ENCODE data around the gene LIM2.
"Not testable (repeated sequence)": the region's sequence is repeated elsewhere in the genome, so short reads cannot be mapped to it uniquely, and the experiment has no call there.

LIM2 gene, protein sequence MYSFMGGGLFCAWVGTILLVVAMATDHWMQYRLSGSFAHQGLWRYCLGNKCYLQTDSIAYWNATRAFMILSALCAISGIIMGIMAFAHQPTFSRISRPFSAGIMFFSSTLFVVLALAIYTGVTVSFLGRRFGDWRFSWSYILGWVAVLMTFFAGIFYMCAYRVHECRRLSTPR

DNA sequence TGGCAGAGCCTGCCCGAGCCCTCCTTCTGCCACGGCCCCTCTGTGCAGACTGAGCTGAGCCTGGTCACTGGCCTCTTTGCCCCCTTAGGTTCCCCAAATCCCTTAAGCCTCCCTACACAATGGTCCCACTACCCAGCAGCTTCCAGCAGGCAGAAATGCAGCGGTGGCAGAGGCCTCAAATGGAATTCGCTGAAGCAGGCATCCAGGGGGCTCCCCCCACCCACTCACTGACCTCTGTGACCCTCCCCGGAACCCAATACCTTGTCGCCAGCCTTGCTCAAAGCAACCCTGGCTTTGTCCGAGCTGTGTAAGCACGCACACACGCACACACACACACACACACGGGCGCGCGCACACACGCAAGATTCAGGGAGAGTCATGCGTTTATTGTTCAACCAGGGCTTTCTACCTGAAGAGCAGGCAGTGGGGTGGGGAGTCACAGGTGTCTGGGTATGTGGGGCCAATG, at the start of gene LIM2:
TSS of gene LIM2 (minus strand) at position 51 of the 466 bp plus-strand sequence. CDS start 531 bp downstream, outside the sequence.
- DNase-seq: no peak

DNA sequence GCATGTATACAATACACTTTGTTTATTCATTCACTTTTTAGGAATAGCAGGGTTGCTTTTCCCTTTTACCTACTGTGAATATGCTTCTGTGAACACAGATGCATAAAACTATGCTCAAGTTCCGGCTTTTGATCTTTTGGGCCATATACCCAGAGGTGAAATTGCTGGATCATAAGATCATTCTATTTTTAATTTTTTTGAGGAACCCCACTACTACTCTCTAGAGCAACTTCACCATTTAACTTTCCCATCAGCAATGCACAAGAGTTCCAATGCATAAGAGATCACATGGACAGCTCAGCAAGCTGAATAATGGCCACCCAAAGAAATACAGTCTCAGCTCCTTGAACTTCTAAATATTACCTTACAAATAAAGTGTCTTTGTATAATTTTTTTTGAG, 46.7 kb upstream of the LIM2 start:
- no peak for DNase-seq

DNA sequence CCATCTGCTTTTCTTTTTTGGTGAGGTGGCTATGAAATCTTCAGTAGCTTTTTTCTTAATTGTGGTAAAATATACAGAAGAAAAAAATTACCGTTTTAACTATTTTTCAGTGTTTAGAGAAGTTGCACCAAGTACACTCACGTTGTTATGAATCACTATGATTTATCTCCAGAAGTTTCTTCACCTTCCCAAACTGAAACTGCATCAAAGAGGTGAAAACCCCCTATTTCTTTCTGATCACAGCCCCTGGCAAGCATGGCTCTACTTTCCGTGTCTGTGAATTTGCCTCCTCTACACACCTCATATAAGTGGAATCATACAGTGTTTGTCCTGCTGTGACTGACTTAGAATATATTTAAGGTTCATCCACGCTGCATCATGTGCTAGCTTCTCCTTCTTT, 45.3 kb upstream of the LIM2 start:
- no peak for DNase-seq

DNA sequence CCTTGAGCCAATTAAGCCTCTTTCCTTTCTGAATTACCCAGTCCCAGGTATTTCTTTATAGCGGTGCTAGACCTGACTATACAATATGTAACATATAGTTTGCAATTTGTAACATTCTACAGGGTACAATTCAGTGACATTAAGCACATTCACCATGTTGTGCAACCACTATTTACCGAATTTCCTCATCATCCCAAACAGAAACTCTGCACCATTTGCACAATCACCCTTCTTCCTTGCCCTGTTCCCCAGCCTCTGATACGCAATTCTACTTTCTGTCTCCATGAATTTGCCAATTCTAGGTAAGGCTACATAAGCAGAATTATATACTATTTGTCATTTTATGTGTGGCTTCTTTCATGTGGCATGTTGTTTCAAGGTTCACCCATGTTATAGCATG, 43.4 kb upstream of the LIM2 start:
- DNase-seq: no peak

DNA sequence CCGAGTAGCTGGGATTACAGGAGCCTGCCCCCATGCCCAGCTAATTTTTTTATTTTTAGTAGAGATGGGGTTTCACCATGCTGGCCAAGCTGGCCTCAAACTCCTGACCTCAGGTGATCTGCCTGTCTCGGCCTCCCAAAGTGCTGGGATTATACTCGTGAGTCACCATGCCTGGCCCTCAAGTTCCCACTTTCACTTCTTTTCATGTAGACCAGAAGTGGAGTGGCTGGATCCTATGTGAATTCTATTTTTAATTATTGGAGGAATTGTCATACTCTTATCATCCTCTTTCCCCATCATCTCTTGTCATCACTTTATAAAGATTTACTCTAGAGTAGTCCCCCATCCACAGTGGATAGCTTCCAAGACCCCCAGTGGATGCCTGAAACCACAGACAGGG, 42.4 kb upstream of the LIM2 start:
- no peak for DNase-seq

DNA sequence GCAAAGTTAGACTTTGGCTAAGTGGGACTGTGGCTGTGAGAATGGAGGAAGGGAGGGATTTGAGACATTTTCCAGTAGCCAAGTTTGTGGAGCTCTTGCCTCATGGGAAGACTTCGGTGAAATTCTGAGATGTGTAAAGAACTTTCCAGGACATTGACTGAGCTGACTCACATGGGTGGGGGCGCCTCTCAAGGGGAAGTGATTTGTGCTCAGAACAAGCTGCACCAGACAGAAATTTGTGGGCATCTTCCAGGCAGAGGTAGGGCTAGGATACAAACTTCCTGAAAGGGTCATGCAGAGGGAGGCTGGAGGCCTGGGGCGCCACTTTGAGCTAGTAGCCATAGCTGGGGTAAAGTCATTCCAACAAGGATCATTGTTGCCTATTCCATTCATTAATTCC, 39.4 kb upstream of the LIM2 start:
- no peak for DNase-seq

DNA sequence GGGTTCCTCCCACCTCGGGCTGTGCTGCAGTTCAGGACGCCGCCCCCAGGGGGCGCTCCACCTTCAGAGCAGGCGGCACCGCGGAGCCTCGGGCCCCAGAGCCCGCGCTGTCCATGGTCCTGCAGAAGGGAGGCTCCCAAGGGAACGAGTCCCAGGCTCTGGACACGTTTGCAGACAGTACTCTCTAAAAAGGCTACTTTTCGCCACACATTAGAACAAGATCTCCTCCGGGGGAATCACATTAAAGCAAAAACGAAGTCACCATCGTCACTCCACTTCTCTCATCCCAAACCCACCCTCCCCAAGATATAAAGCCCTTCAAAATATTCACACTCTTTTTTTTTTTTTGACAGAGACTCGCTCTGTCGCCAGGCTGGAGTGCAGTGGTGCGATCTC, 34.3 kb upstream of the LIM2 start:
- no peak for DNase-seq

DNA sequence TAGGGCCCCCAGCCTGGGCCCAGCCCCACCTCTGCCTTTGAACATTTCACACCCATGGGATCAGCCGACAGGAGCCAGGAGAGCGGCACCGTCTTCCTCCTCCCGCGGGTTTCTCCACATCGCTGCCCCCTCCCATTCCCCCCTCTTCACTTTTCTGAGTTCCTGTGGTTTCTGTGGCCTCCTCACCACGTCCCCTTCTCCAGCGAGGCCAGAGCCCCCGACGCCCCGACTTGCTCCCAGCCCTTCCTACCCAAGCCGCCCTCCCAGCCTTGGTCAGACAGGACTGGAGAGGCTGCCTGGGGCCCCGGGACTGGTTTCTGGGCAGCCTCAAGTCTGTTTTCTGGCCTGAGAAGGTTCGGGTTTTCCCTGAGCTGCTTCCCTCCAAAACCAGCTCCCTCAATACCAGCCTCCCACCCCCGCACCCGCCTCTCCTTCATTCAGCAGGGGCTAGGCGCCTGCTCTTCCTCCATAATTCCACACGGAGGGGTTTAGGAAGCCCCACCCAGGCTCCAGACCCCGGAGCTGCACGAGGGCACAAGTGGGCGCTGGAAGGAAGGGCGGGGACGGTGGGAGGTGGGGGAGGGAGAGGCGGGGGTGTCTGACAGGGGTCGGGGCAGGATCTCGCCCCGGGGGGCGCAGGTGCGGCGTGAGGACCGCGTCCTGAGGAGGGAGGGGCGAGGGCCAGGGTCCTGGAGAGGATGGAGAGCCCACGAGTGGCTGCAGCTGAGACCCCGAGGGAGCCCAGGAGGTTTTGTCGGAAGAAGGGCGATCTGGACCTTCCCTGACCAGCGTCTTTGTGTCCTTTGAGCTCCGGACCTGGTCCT, 33.7 kb upstream of the LIM2 start:
- DNase-seq: no peak

DNA sequence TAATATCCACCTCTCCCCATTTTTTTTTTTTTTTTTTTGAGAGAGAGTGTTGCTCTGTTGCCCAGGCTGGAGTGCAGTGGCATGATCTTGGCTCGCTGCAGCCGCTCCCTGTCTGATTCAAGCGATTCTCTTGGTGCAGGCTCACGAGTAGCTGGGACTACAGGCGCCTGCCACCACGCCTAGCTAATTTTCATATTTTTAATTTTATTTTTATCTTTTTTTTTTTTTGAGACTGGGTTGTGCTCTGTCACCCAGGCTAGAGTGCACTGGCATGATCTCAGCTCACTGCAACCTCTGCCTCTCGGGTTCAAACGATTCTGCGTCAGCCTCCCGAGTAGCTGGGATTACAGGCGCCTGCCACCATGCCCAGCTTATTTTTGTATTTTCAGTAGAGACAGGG, 32.7 kb upstream of the LIM2 start:
- not testable (repeated sequence) for DNase-seq

DNA sequence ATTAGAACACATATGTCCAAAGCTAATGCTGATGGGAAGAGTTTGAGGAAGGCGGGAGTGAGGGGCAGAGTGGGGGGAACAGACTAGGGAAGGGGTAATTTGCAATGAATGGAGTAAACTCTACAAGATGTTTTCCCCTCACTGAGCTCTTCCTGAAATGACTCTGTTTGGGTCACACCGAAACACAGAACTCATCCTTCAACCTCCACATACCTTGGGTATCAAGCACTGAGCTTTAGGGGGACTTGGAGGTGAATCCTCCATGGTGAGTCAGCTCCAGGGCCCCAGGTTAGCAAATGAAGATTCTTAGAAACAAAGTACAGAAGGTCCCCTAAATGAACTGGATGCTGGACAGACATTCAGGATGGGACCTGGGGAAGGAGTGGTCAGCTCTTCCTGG, 30.9 kb upstream of the LIM2 start:
- DNase-seq: no peak

DNA sequence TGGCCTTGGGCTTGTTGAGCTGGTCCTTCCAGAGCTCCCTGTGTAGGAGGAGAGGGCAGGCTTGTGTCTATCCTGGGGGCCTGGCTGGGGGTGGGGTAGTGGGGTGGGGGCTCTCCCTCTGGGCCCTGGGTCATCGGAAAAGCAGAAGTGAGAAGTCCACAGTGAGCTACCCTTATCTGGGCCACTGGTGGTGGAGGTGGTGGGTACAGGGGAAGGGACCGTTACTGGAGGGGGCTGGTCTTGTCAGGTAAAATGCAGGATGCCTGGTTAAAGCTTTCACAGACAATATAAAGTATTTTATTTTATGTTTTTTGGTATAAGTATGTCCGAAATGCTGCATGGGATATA, 30.0 kb upstream of the LIM2 start:
- DNase-seq: no peak

DNA sequence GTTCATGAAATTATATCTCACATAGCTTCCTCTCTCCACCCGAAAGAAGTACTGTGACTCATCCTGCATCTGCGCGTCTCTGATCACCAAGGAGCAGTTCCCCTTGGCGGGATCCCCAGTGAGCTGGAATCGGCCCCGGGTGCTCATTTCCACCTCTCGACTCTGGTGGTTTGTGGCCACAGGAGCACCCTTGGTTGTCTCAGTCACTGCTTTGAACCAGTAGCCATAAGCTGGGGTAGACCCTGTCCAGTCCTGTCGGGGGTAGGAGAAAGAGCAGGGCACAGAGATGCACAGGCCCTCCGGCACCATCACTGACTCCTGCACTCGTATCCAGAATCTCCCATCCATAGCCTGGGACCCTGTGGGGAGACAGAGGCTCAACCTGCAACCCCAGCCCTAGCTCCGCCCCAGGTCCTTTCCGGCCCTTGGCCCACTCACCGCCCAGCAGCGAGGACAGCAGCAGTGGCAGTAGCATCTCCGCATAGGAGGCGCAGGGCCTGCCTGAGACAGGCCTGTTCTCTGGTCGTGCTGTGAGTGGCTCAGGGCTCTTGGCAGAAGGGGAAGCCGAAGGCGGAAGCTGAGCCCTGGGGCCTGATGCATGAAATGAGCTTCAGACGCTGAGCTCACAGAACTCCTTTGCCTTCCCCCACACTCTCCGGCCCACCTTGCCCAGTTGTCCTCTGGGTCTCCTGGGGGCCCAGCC, 29.5 kb upstream of the LIM2 start, which contains the start of gene SIGLEC10:
TSS of gene SIGLEC10 (minus strand) at position 536 of the 703 bp plus-strand sequence. CDS start at position 475, 61 bp downstream.
- no peak for DNase-seq

DNA sequence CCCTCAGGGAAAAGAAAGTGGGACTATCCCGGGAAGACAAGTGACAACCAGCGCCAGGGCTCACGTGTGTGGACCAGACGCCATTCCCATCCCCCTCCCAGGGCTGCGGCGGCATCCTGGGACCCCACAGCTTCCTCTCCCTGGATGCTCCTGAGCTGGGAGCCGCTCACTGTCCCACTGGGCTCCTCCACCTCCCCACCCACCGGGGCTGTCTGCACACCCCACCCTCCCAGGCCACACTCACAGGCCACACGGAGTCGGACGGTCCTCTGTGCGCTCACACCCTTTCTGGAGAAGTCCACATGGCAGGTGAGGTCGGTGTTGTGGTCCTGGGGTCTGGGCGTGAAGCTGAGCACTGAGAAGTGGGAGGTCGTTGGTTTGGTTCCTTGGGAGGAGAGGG, 28.6 kb upstream of the LIM2 start:
- DNase-seq: not testable (repeated sequence)

DNA sequence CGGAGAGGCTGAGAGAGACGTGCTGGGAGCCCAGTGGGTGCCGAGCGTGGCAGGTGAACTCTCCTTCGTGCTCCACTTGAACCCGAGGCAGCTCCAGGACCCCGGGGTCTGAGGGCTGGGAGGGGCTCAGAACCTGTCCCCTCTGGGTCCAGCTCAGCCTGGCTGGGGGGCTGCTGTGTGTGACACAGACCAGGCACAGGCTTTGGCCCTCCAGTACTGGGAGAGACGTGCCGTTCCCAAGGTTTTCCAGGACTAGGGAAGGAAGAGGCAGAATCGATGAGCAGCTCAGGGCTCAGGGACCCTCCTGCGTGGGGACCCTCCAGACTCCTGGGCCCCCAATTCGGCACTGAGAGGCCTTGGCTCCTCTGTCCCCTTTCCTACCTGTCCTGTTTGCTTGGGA, 27.4 kb upstream of the LIM2 start:
- no peak for DNase-seq

DNA sequence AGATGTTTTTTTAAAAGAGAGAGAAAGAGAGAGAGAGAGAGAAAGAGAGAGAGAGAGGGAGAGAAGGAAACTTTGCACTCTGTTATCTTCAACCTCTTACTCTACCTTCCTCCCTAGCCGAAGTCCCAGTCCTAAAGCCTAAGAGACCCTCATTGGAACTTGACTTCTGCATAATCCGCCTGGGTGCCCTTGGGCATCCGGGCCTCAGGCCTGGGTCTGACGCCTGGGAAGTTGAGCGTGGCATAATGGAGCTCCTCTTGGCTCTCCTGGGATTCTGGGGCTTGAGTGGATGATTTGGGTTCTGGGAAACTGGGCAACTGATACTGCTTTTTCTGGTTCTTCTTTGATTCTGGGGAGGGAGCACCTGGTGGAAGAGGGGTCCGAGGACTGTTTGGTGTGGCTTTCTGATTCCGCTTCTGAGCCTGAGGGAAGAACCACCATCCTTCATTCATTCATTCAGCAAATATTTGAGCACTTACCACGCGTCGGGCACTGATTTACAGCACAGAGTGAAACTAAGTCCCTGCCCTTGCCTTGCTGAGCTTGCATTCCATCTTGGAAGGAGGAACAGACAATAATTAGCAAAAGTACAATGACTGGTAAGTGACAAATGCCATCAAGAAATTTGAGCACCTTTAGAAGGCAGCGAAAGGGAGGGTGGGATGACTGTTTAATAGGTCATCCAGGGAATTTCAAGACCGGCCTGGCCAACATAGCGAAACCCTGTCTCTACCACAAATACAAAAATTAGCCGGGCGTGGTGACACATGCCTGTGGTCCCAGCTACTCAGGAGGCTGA, 23.4 kb upstream of the LIM2 start:
- no peak for DNase-seq

DNA sequence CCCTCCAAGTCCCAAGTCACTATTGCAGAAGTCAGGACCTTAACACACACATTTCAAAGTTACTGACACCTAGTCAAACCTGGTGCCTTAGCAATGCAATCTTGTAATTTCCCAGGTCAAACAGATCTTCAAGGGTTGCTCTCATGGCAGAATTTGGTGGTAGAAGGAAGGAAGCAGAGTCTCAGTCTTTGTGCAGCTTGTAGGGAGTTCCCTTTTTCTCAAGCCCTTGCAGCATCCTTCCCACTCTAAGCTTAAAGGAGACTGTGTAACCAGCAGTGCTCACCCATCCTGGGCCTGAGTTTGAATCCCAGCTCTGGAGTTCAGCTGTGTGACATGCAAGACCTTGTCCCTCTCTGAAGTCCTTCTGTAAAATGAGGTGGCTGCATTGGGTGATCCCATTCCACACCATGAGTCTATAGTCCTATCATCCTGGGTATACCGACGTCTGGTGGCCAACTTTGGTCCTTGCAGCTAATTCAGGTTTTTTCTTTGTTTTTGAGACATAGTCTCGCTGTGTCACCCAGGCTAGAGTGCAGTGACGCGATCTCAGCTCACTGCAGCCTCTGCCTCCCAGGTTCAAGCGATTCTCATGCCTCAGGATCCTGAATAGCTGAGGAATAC, 19.8 kb upstream of the LIM2 start:
- DNase-seq: no peak

DNA sequence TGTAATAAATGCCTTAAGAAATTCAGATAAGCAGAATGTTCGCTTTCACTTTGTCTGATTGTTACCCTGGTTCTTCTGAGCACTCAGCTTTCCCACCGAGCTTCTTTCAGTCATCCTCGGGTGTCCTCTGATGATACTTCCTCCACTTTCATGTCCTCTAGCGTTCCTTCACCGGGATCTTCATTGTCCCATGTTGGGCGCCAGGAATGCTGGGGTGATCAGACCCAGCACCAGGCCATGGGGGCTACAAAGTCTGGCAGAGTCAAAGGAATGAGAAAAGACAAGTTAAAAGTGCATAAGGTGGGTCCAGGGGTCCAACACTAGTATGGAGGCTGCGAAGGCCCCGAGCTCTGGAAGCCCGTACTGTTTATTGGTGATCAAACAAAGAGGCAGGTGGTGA, 14.3 kb upstream of the LIM2 start:
- no peak for DNase-seq

DNA sequence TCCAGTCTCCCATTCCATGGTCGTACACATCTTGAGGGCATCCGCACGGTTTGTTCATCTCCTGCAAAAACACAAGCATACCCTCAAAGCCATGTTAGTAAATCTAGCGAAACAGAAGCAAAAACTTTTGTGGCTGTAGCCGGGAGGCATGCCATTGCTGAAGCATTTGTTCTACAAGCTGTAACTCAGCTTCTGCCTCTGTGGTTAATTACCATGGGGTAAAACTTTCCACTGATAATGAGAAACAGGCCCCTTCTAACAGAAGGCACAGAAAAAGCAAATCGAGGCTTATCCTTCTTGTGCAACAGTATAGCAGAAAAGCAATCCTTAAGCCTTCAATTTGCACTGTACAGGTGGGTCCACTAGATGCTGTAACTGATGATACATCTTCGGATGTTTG, 12.2 kb upstream of the LIM2 start:
- not testable (repeated sequence) for DNase-seq

DNA sequence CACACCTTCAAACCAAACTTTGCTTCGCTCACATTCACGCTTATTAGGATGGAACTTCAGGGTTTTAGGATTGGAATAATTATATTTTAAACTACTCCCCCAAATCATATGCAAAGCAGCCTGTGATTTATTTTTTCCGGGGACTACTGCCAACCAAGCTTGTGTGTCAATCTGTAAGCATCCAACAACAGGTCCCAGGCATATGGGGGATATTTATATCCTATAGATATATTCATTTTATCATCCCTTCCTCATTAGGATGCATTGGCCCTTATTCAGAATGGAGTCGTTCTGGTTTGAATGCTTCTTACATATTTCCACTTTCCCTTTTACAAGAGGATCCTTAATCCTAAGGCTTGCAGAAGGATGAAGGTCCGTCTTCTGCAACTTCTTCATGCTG, 11.5 kb upstream of the LIM2 start:
- no peak for DNase-seq

DNA sequence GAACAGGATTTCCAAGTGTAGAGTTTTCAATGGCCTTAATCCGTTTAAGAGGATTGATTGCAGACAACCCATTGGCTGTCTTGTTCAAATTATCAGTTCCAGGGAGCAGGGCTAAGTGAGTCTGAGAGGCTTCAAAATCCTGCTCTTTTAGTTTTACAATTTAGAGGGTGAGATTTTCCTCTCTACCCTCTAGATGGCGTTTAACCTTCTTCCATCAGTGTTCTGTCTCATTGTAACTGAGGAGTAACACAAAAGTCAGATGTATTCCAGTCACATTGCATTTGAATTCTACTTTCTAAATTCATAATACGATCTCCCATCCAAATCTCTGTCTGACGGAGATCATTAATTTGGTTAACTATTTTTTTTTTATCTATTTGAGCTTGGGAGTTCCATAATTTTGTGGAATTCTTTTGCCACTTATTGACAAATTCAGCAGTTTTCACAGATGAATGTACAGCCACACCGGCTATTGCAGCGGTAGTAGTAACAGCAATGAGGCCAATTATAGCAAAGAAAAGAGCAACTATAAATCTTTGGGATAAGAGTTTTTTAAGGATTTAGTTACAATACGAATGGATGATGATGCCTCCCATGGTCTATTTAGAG, 10.4 kb upstream of the LIM2 start:
- no peak for DNase-seq

DNA sequence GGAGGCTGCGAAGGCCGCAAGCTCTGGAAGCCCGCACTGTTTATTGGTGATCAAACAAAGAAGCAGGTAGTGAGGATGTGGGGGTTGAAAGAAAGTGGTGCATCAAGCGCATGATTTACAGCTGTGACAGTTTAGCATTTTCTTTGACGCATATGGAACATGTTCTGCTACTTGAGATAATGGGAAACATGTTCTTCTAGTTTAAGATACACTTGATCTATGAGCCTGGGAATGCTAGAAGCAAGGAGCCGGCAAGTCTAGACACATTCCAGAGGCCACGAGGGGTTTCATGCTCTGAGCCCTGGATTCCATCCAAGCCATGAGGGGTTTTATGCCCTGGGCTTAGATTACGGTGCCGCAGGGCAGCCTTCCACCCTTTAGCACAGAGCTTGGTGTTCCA, 9.7 kb upstream of the LIM2 start:
- DNase-seq: not testable (repeated sequence)

DNA sequence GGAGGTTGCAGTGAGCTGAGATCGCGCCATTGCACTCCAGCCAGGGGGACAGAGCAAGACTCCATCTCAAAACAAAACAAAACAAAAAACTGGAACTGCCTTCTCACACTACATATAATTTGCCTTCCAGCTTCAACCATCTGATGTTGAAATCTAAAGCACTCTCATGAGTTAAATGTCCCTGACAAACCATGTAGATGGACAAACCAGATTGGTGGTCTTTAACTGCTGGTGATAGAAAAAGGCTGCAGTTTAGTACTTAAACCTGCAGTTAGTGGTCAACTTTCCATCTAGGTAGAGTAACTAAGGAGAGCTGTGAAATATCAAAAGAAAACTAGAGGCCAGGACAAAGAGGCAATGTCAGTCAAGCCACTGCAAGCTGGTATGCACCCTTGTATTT, 8.4 kb upstream of the LIM2 start:
- no peak for DNase-seq

Data from NCI-H510A (cell line).